ENCODE results near the gene ACSF3. TPM values are rescaled to one million over a fixed set of nuclear protein-coding genes. Genes with fewer than 3 reads are reported as not detected.

The ACSF3 gene
- total RNA-seq, 1 experiment from 2014 or later: 30.8 TPM

GRCh38 chr16:89183463-89183862 lies 89.8 kb downstream of the ACSF3 start:
- POLR2A ChIA-PET: no interaction called here
- BruUV-seq (replicated peaks): no TSS peak
- intact Hi-C loops (cut with micrococcal nuclease; ENCODE audit: unreplicated experiment): no loop called here

DNA sequence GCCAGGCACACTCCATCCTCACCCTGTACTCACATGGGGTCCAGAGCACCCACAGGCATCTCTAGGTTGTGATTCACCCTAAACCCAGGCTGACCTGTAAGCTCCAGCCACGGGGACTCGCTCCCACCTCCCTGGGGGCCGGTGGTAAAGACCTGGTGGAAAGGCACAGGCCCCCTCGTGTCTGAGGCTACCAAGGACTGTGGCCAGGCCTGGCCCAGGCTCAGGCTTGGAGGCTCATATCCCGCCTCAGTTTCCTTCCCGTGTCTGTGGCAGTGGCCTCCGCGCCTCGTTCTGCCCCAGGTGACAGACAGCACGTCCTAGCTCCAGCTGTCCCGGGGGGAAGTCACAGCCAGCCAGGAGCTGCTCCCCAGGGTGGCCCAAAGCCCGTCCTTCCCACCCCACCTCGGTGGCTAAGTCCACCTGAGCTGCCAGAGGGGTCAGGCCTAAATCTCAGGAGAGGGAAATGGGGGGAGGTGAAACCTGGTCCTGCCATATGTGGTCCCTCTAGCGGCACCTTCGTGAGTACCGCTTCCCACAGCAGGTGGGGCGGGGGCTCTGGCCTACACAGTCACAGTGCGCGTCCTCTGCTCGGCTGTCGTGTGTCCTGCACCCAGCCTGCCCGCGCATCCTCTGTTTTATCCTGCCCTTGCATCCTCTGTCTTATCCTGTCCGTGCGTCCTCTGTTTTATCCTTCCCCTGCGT lies 90.5 kb downstream of the ACSF3 start:
- ChIA-PET CTCF (no interaction called here), POLR2A (no interaction called here)
- H3K4me1 ChIP-seq (ENCODE audit: control insufficient read depth, insufficient read depth, low read length): no peaks in the 10 kb centered on the region; the same call in 1 of the 2 replicates
- no peaks in the 10 kb centered on the region for H3K9me3 ChIP-seq (ENCODE audit: control insufficient read depth, insufficient read depth, low read depth, low read length)
- BruUV-seq (replicated peaks): no TSS peak
- H3K27me3 ChIP-seq (ENCODE audit: control insufficient read depth, insufficient read depth, low read length): no peaks in the 10 kb centered on the region
- H3K4me3 ChIP-seq (ENCODE audit: low read depth in 2 of 2, low read length in 2 of 2): no peak overlapping the region
- H3K27ac ChIP-seq (ENCODE audit: low read length): no peak overlapping the region
- ATAC-seq: peak; percentile 24; the same call in 1 of the 2 replicates
- DNase-seq (ENCODE audit: low read depth, low spot score): no peak
- intact Hi-C loops (cut with micrococcal nuclease; ENCODE audit: unreplicated experiment): no loop called here
- in situ Hi-C loops (cut with HindIII; ENCODE audit: low pct_unique_long_range_greater_than_20kb, low sequenced_read_pairs): no loop called here
- H3K36me3 ChIP-seq (ENCODE audit: control insufficient read depth, insufficient read depth, low read length): no peaks in the 10 kb centered on the region
- TF ChIP-seq POLR2AphosphoS5 (IDR thresholded peaks at IDR 0.05; ENCODE audit: low read depth, low read length): no peak
- no peak for TF ChIP-seq TCF7L2 (IDR thresholded peaks at IDR 0.05; ENCODE audit: low read depth, low read length)
- TF ChIP-seq, protein P1, sequence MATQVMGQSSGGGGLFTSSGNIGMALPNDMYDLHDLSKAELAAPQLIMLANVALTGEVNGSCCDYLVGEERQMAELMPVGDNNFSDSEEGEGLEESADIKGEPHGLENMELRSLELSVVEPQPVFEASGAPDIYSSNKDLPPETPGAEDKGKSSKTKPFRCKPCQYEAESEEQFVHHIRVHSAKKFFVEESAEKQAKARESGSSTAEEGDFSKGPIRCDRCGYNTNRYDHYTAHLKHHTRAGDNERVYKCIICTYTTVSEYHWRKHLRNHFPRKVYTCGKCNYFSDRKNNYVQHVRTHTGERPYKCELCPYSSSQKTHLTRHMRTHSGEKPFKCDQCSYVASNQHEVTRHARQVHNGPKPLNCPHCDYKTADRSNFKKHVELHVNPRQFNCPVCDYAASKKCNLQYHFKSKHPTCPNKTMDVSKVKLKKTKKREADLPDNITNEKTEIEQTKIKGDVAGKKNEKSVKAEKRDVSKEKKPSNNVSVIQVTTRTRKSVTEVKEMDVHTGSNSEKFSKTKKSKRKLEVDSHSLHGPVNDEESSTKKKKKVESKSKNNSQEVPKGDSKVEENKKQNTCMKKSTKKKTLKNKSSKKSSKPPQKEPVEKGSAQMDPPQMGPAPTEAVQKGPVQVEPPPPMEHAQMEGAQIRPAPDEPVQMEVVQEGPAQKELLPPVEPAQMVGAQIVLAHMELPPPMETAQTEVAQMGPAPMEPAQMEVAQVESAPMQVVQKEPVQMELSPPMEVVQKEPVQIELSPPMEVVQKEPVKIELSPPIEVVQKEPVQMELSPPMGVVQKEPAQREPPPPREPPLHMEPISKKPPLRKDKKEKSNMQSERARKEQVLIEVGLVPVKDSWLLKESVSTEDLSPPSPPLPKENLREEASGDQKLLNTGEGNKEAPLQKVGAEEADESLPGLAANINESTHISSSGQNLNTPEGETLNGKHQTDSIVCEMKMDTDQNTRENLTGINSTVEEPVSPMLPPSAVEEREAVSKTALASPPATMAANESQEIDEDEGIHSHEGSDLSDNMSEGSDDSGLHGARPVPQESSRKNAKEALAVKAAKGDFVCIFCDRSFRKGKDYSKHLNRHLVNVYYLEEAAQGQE (IDR thresholded peaks at IDR 0.05; ENCODE audit: insufficient read depth in 1 of 2, low read depth in 2 of 2, low read length in 1 of 2): no peak
- TF ChIP-seq SIN3A (IDR thresholded peaks at IDR 0.05; ENCODE audit: borderline replicate concordance, insufficient read depth, low read depth, low read length): no peak
- TF ChIP-seq, protein P2, sequence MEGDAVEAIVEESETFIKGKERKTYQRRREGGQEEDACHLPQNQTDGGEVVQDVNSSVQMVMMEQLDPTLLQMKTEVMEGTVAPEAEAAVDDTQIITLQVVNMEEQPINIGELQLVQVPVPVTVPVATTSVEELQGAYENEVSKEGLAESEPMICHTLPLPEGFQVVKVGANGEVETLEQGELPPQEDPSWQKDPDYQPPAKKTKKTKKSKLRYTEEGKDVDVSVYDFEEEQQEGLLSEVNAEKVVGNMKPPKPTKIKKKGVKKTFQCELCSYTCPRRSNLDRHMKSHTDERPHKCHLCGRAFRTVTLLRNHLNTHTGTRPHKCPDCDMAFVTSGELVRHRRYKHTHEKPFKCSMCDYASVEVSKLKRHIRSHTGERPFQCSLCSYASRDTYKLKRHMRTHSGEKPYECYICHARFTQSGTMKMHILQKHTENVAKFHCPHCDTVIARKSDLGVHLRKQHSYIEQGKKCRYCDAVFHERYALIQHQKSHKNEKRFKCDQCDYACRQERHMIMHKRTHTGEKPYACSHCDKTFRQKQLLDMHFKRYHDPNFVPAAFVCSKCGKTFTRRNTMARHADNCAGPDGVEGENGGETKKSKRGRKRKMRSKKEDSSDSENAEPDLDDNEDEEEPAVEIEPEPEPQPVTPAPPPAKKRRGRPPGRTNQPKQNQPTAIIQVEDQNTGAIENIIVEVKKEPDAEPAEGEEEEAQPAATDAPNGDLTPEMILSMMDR (IDR thresholded peaks at IDR 0.05): no peak

More at GRCh38 chr16:89183463-89183862, 89.8 kb downstream of the ACSF3 start:
- in situ Hi-C loops (cut with HindIII; ENCODE audit: low pct_unique_long_range_greater_than_20kb, low sequenced_read_pairs): no loop called here
- H3K27me3 ChIP-seq (ENCODE audit: control insufficient read depth, insufficient read depth, low read length): no peaks in the 10 kb centered on the region
- no peak overlapping the region for H3K27ac ChIP-seq (ENCODE audit: low read length)
- H3K4me3 ChIP-seq (ENCODE audit: low read depth in 2 of 2, low read length in 2 of 2): no peak overlapping the region
- ATAC-seq (no peak), DNase-seq (ENCODE audit: low read depth, low spot score) (no peak)
- CTCF ChIA-PET: no interaction called here
- TF ChIP-seq SIN3A (IDR thresholded peaks at IDR 0.05; ENCODE audit: borderline replicate concordance, insufficient read depth, low read depth, low read length) (no peak), POLR2AphosphoS5 (IDR thresholded peaks at IDR 0.05; ENCODE audit: low read depth, low read length) (no peak), TCF7L2 (IDR thresholded peaks at IDR 0.05; ENCODE audit: low read depth, low read length) (no peak)
- TF ChIP-seq, protein P2 (IDR thresholded peaks at IDR 0.05): no peak
- no peaks in the 10 kb centered on the region for H3K9me3 ChIP-seq (ENCODE audit: control insufficient read depth, insufficient read depth, low read depth, low read length)
- no peaks in the 10 kb centered on the region; the same call in 1 of the 2 replicates for H3K4me1 ChIP-seq (ENCODE audit: control insufficient read depth, insufficient read depth, low read length)
- H3K36me3 ChIP-seq (ENCODE audit: control insufficient read depth, insufficient read depth, low read length): no peaks in the 10 kb centered on the region

Data from Panc1 (cell line).